Measurements from ENCODE around the gene STK17B. TPM values are rescaled to one million over a fixed set of nuclear protein-coding genes. Genes with fewer than 3 reads are reported as not detected.

STK17B gene
- total RNA-seq, 1 donor from 2014 or later = 54.0 TPM

GRCh38 chr2:196183528-196184231, 12.3 kb upstream of the STK17B start:
- H3K36me3 ChIP-seq = no peaks in the 10 kb centered on the region
- H3K4me3 ChIP-seq = no peak overlapping the region
- DNase-seq (no peak), ATAC-seq (no peak)
- intact Hi-C loops (cut with DNase I) = no loop called here
- H3K27ac ChIP-seq = peak overlapping the region; percentile 24
- peaks cover 3% of the 10 kb centered on the region for H3K4me1 ChIP-seq
- H3K9me3 ChIP-seq = no peaks in the 10 kb centered on the region
- no peak for TF ChIP-seq CTCF (IDR thresholded peaks at IDR 0.05)
- H3K27me3 ChIP-seq (ENCODE audit: low read depth) = no peaks in the 10 kb centered on the region

- intact Hi-C loops (cut with DNase I) = no loop called here
- Histone ChIP-seq H3K4me1 (peaks cover 3% of the 10 kb centered on the region), H3K27ac (peak overlapping the region; percentile 24), H3K27me3 (ENCODE audit: low read depth) (no peaks in the 10 kb centered on the region), H3K9me3 (no peaks in the 10 kb centered on the region), H3K36me3 (no peaks in the 10 kb centered on the region), H3K4me3 (no peak overlapping the region)
- no peak for DNase-seq
- no peak for TF ChIP-seq CTCF (IDR thresholded peaks at IDR 0.05)
- ATAC-seq = no peak
These were observed 11.7 kb upstream of the STK17B start for GRCh38 chr2:196183172-196183473.

GRCh38 chr2:196182439-196183171, 11.2 kb upstream of the STK17B start:
- Histone ChIP-seq H3K4me1 (peaks cover 3% of the 10 kb centered on the region), H3K36me3 (no peaks in the 10 kb centered on the region), H3K27ac (no peak overlapping the region), H3K9me3 (no peaks in the 10 kb centered on the region), H3K27me3 (ENCODE audit: low read depth) (no peaks in the 10 kb centered on the region), H3K4me3 (no peak overlapping the region)
- intact Hi-C loops (cut with DNase I) = no loop called here
- no peak for TF ChIP-seq CTCF (IDR thresholded peaks at IDR 0.05)
- DNase-seq (no peak), ATAC-seq (no peak)

- H3K36me3 ChIP-seq = no peaks in the 10 kb centered on the region
- H3K27me3 ChIP-seq (ENCODE audit: low read depth) = no peaks in the 10 kb centered on the region
- intact Hi-C loops (cut with DNase I) = no loop called here
- no peaks in the 10 kb centered on the region for H3K9me3 ChIP-seq
- no peak overlapping the region for H3K27ac ChIP-seq
- ATAC-seq = no peak
- TF ChIP-seq CTCF (IDR thresholded peaks at IDR 0.05) = no peak
- H3K4me3 ChIP-seq = no peak overlapping the region
- H3K4me1 ChIP-seq = peaks cover 3% of the 10 kb centered on the region
- DNase-seq = no peak
These were observed 10.1 kb upstream of the STK17B start for GRCh38 chr2:196181484-196181883.

- H3K27ac ChIP-seq = no peak overlapping the region
- no peaks in the 10 kb centered on the region for H3K27me3 ChIP-seq (ENCODE audit: low read depth)
- no peaks in the 10 kb centered on the region for H3K36me3 ChIP-seq
- TF ChIP-seq CTCF (IDR thresholded peaks at IDR 0.05) = no peak
- DNase-seq (no peak), ATAC-seq (no peak)
- H3K4me3 ChIP-seq = no peak overlapping the region
- H3K9me3 ChIP-seq = no peaks in the 10 kb centered on the region
- peaks cover 6% of the 10 kb centered on the region for H3K4me1 ChIP-seq
- intact Hi-C loops (cut with DNase I) = no loop called here
These were observed 5.7 kb upstream of the STK17B start for GRCh38 chr2:196177124-196177523.
